Kidney (tissue), 14 donors: ENCODE data around the gene VRK2. TPM values are rescaled to one million over a fixed set of nuclear protein-coding genes. Genes with fewer than 3 reads are reported as not detected.

Experiments
- DNase-seq, 5 donors: peaks; one replicate each; pipeline ENCODE4 v3.0.0-alpha.2; 2013 to 2020
- FAIRE-seq: peaks from 2 replicates; lab custom pipeline; 2012; peaks lifted over from hg19 to GRCh38; lab: Jason Lieb, UNC
- H3K27ac ChIP-seq, 2 donors: one replicate each; pipeline ENCODE4 v1.7.0; 2013; ENCODE audit warnings: low read depth in 2 of 2, low read length in 2 of 2, inconsistent platforms in 1 of 2
- H3K27me3 ChIP-seq: one replicate; pipeline ENCODE4 v1.7.1; 2013; ENCODE audit warnings: low read length, inconsistent platforms; ENCODE audit not compliant: control insufficient read depth, insufficient read depth
- H3K36me3 ChIP-seq, 3 donors: one replicate each; pipeline versions ENCODE4 v1.7.0 to v1.7.1; 2013; ENCODE audit warnings: low read length in 3 of 3, control low read depth in 1 of 3, inconsistent platforms in 1 of 3; ENCODE audit not compliant: insufficient read depth in 3 of 3, control insufficient read depth in 2 of 3
- H3K4me1 ChIP-seq, 3 donors: one replicate each; pipeline versions ENCODE4 v1.7.0 to v1.7.1; 2013; ENCODE audit warnings: low read length in 3 of 3, inconsistent platforms in 1 of 3, low read depth in 1 of 3; ENCODE audit not compliant: control insufficient read depth in 2 of 3, insufficient read depth in 2 of 3
- H3K4me3 ChIP-seq, 3 donors: one replicate each; pipeline versions ENCODE4 v1.7.0 to v1.8.1; 2013; ENCODE audit warnings: low read length in 3 of 3, control low read depth in 1 of 3, inconsistent platforms in 1 of 3
- H3K9ac ChIP-seq, 3 donors: one replicate each; pipeline versions ENCODE4 v1.7.0 to v1.7.1; 2013; ENCODE audit warnings: low read length in 3 of 3, control low read depth in 1 of 3, inconsistent platforms in 1 of 3
- H3K9me3 ChIP-seq, 3 donors: one replicate each; pipeline versions ENCODE4 v1.7.0 to v1.7.1; 2013; ENCODE audit warnings: low read length in 3 of 3, control low read depth in 1 of 3, inconsistent platforms in 1 of 3; ENCODE audit not compliant: control insufficient read depth in 2 of 3, insufficient read depth in 1 of 3
- CTCF ChIP-seq: IDR thresholded peaks from 3 replicates; pipeline ENCODE4 v1.5.1; 2012; ENCODE audit warnings: mild to moderate bottlenecking, moderate library complexity, borderline replicate concordance; ENCODE audit not compliant: insufficient read depth; ENCODE audit errors: extremely low read depth
- intact Hi-C: fragments of 100-400 bp; cut with DNase I; formaldehyde crosslinking; loops from one replicate; pipeline ENCODE4 v1.11.1; 2022
- polyA plus RNA-seq: library from polyadenylated mRNA; stranded (reverse); fragments of 350-450 nt; fragmentation: Illumina TruSeq; extraction: RNeasy Lipid Tissue Mini Kit (QIAGEN cat#74804); gene quantifications from one replicate; pipeline ENCODE4 v1.2.3, GENCODE V29; 2014; ENCODE audit warnings: low read depth, low replicate concordance; ENCODE audit not compliant: insufficient read depth
- total RNA-seq: library from RNA; stranded (reverse); fragmentation: NEBNext Ultra II Directional; extraction: Animal tissue kit (Norgen Biotek cat#: 25700); gene quantifications from one replicate; pipeline ENCODE4 v1.2.1, GENCODE V29; 2021
- donor health status: control.
- donor health status: control.
- donor health status: control.
- donor health status: control.
- donor health status: control.
- donor health status: DM: yes; HTN: yes; CAD: no.
- donor health status: Normal renal cell carcinoma (clear cell type).

VRK2 gene
- total and polyA plus RNA-seq, 2 donors from 2014 or later, result 7.2 to 26.5 TPM

GRCh38 chr2:58195662-58196061, 149.1 kb downstream of the VRK2 start:
- TF ChIP-seq CTCF, result no peak
- intact Hi-C loops, result no loop called here
- FAIRE-seq (no peak), DNase-seq (no peak)
- H3K27ac ChIP-seq, result no peak overlapping the region
- no peak overlapping the region for H3K9ac ChIP-seq
- H3K27me3 ChIP-seq, result no peaks in the 10 kb centered on the region
- no peak overlapping the region for H3K4me3 ChIP-seq
- H3K36me3 ChIP-seq, result no peaks in the 10 kb centered on the region
- no peaks in the 10 kb centered on the region for H3K4me1 ChIP-seq
- no peaks in the 10 kb centered on the region for H3K9me3 ChIP-seq

GRCh38 chr2:58197894-58198293, 151.3 kb downstream of the VRK2 start:
- FAIRE-seq (no peak), DNase-seq (no peak)
- H3K9me3 ChIP-seq, result no peaks in the 10 kb centered on the region
- no peak overlapping the region for H3K27ac ChIP-seq
- no peak for TF ChIP-seq CTCF
- H3K36me3 ChIP-seq, result no peaks in the 10 kb centered on the region
- H3K9ac ChIP-seq, result no peak overlapping the region
- H3K4me3 ChIP-seq, result no peak overlapping the region
- intact Hi-C loops, result no loop called here
- no peaks in the 10 kb centered on the region for H3K27me3 ChIP-seq
- H3K4me1 ChIP-seq, result no peaks in the 10 kb centered on the region

- H3K4me1 ChIP-seq, result no peaks in the 10 kb centered on the region
- no peak for TF ChIP-seq CTCF
- no peak for DNase-seq
- H3K36me3 ChIP-seq, result peaks cover 0 to 2% (median 0%) of the 10 kb centered on the region in 3 donors
- FAIRE-seq, result no peak
- intact Hi-C loops, result no loop called here
- H3K27ac ChIP-seq, result no peak overlapping the region
- no peaks in the 10 kb centered on the region for H3K9me3 ChIP-seq
- H3K27me3 ChIP-seq, result no peaks in the 10 kb centered on the region
- H3K4me3 ChIP-seq, result no peak overlapping the region
- no peak overlapping the region for H3K9ac ChIP-seq
Observed at GRCh38 chr2:58202404-58202803, 155.8 kb downstream of the VRK2 start.

GRCh38 chr2:58203018-58203417, 156.4 kb downstream of the VRK2 start:
- TF ChIP-seq CTCF, result no peak
- DNase-seq (no peak), FAIRE-seq (no peak)
- no peaks in the 10 kb centered on the region for H3K4me1 ChIP-seq
- H3K9me3 ChIP-seq, result no peaks in the 10 kb centered on the region
- no peaks in the 10 kb centered on the region for H3K27me3 ChIP-seq
- no peak overlapping the region for H3K27ac ChIP-seq
- intact Hi-C loops, result no loop called here
- H3K36me3 ChIP-seq, result peaks cover 0 to 2% (median 0%) of the 10 kb centered on the region in 3 donors
- no peak overlapping the region for H3K9ac ChIP-seq
- H3K4me3 ChIP-seq, result no peak overlapping the region
